Glutamatergic neuron (in vitro differentiated cells): ENCODE results near the gene RTP3. TPM values are rescaled to one million over a fixed set of nuclear protein-coding genes. Genes with fewer than 3 reads are reported as not detected.

Experiments
- DNase-seq: peaks from one replicate; pipeline ENCODE4 v3.0.0; 2022
- H3K27ac Mint-ChIP-seq: one replicate; pipeline ENCODE4 v1.8.0; 2020; ENCODE audit warnings: mild to moderate bottlenecking, mixed read lengths, inconsistent platforms; ENCODE audit not compliant: unreplicated experiment
- H3K27me3 Mint-ChIP-seq: one replicate; pipeline ENCODE4 v1.8.0; 2020; ENCODE audit warnings: mild to moderate bottlenecking, moderate library complexity, mixed read lengths, inconsistent platforms; ENCODE audit not compliant: unreplicated experiment
- H3K36me3 Mint-ChIP-seq: one replicate; pipeline ENCODE4 v1.8.0; 2020; ENCODE audit warnings: mild to moderate bottlenecking, mixed read lengths, inconsistent platforms; ENCODE audit not compliant: unreplicated experiment
- H3K4me1 Mint-ChIP-seq: one replicate; pipeline ENCODE4 v1.8.0; 2020; ENCODE audit warnings: mild to moderate bottlenecking, low read depth, mixed read lengths, inconsistent platforms; ENCODE audit not compliant: unreplicated experiment
- H3K4me3 Mint-ChIP-seq: one replicate; pipeline ENCODE4 v1.8.0; 2020; ENCODE audit warnings: mild to moderate bottlenecking, mixed read lengths, inconsistent platforms; ENCODE audit not compliant: unreplicated experiment
- H3K9me3 Mint-ChIP-seq: one replicate; pipeline ENCODE4 v1.8.0; 2020; ENCODE audit warnings: mild to moderate bottlenecking, moderate library complexity, mixed read lengths, inconsistent platforms; ENCODE audit not compliant: unreplicated experiment
- total RNA-seq: library from RNA; stranded (reverse); fragmentation: NEBNext Ultra II Directional; extraction: Animal tissue kit (Norgen Biotek cat#: 25700); gene quantifications from one replicate; pipeline ENCODE4 v1.2.1, GENCODE V29; 2021; ENCODE audit not compliant: unreplicated experiment
- TF ChIP-seq, protein P1 (sequence below): fragments of 200-600 bp; sonication (generic); IDR thresholded peaks from one replicate; pipeline ENCODE4 v1.5.0; 2021; ENCODE audit not compliant: partially characterized antibody, unreplicated experiment

The RTP3 gene
- total RNA-seq, 1 donor from 2014 or later, result not detected

DNA sequence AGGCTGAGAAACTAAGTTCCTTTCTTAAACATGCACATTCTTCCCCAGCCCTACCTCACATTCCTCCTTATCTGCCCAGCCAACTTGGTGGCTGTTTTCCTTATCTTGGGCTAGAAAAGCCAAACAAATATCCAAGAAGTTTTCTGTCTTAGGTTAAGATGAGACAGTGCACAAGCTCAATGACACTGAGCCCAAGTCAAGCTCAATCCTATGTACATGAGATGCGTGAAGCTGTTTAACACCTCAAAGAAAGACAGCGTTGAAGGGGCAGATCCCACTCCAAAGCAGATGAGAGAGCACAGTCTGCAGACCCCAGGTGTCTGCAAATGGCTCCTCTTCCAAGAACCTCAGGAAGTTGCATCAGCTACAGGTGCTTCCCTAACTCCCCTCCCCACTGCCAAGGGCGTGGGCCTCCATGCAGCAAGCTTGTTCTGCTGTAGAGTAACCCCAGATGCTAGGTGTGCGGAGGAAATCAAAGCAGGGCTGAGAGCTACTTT, 51.7 kb downstream of the RTP3 start:
- Mint-ChIP-seq H3K27ac (no peak overlapping the region), H3K36me3 (peaks cover 8% of the 10 kb centered on the region), H3K4me3 (no peak overlapping the region), H3K9me3 (no peaks in the 10 kb centered on the region), H3K4me1 (peaks cover 5% of the 10 kb centered on the region), H3K27me3 (peaks cover 3% of the 10 kb centered on the region)
- TF ChIP-seq, protein P1, sequence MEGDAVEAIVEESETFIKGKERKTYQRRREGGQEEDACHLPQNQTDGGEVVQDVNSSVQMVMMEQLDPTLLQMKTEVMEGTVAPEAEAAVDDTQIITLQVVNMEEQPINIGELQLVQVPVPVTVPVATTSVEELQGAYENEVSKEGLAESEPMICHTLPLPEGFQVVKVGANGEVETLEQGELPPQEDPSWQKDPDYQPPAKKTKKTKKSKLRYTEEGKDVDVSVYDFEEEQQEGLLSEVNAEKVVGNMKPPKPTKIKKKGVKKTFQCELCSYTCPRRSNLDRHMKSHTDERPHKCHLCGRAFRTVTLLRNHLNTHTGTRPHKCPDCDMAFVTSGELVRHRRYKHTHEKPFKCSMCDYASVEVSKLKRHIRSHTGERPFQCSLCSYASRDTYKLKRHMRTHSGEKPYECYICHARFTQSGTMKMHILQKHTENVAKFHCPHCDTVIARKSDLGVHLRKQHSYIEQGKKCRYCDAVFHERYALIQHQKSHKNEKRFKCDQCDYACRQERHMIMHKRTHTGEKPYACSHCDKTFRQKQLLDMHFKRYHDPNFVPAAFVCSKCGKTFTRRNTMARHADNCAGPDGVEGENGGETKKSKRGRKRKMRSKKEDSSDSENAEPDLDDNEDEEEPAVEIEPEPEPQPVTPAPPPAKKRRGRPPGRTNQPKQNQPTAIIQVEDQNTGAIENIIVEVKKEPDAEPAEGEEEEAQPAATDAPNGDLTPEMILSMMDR, result no peak
- DNase-seq, result no peak

- Mint-ChIP-seq H3K27me3 (peaks cover 3% of the 10 kb centered on the region), H3K36me3 (peaks cover 8% of the 10 kb centered on the region), H3K4me1 (peaks cover 5% of the 10 kb centered on the region), H3K4me3 (no peak overlapping the region), H3K9me3 (no peaks in the 10 kb centered on the region), H3K27ac (no peak overlapping the region)
- TF ChIP-seq, protein P1, result no peak
- no peak for DNase-seq
Measured at GRCh38 chr3:46549989-46550388, 52.2 kb downstream of the RTP3 start.

Other genes with a start within 250 kb of the RTP3 start
- not detected for gene CCR2, start 143.9 kb upstream of the RTP3 start, total RNA-seq
- not detected for gene CCR5, start 127.0 kb upstream of the RTP3 start, total RNA-seq
- gene CCRL2, start 90.7 kb upstream of the RTP3 start, total RNA-seq, result not detected
- gene LTF, start 33.1 kb upstream of the RTP3 start, total RNA-seq, result not detected
- gene LRRC2, start 68.3 kb downstream of the RTP3 start, total RNA-seq, result not detected
- gene FAM240A, start 114.5 kb downstream of the RTP3 start, total RNA-seq, result not detected
- gene ALS2CL, start 195.7 kb downstream of the RTP3 start, total RNA-seq, result 0.51 TPM
- gene TMIE, start 203.4 kb downstream of the RTP3 start, total RNA-seq, result not detected
- not detected for gene PRSS50, start 219.9 kb downstream of the RTP3 start, total RNA-seq